ENCODE data around the gene RMND1. TPM values are rescaled to one million over a fixed set of nuclear protein-coding genes. Genes with fewer than 3 reads are reported as not detected.

The RMND1 gene
- total and polyA plus RNA-seq, 2 of the 13 experiments (the other 11 are each of a cell fraction or from before 2014, with no cell fraction given), result 34.0 to 72.5 TPM

DNA sequence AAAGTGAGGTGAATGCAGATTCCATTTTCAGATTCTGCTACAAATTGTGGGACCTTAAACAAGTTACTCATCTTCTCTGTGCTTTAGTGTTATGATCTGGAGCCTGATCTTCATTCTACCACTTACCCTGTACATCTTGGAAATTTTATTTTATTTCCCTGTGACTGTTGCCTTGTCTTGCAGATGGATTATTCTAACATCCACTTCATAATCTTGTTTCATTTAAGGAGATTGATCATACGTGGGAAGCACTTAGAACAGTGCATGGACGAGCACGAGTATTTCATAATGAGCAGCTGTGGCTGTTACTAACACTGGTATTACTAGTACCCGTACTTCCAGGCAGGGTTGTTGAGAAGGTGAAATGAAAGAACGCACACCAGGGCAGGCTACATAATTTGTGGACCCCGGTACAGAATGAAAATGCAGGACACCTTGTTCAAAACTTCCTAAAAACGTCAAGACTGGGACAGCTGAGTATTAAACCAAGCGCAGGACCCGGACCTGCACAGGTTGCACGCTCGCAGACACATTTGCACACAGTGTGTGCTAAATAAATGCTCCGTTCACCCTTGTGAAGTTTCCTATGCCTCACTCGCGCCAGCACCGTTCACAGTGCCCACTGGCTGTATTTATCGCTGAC lies 41.4 kb upstream of the RMND1 start (continued):
- no peak for TF ChIP-seq HOXA7 (CRISPR knock-in tag; IDR thresholded peaks at IDR 0.05)
- no peak for TF ChIP-seq ZNF816 (CRISPR knock-in tag; IDR thresholded peaks at IDR 0.05; ENCODE audit: borderline replicate concordance)
- TF ChIP-seq ZNF616 (CRISPR knock-in tag; IDR thresholded peaks at IDR 0.05; ENCODE audit: low read depth), result no peak
- 0 out of 2 replicates have a peak, but pooled peaks have one; percentile 35 for TF ChIP-seq ZSCAN31 (CRISPR knock-in tag; IDR thresholded peaks at IDR 0.05; ENCODE audit: low read depth)
- no peak for TF ChIP-seq NR2F6 (IDR thresholded peaks at IDR 0.05)
- no peak for TF ChIP-seq NR2F6 (CRISPR knock-in tag; IDR thresholded peaks at IDR 0.05)
- TF ChIP-seq, protein P1, sequence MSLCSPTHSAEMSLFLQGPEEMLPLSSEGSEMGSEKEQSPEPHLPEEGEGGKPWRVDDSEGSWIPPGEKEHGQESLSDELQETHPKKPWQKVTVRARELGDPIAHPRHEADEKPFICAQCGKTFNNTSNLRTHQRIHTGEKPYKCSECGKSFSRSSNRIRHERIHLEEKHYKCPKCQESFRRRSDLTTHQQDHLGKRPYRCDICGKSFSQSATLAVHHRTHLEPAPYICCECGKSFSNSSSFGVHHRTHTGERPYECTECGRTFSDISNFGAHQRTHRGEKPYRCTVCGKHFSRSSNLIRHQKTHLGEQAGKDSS (CRISPR knock-in tag; IDR thresholded peaks at IDR 0.05; ENCODE audit: borderline replicate concordance, low read depth), result no peak
- TF ChIP-seq ZNF317 (CRISPR knock-in tag; IDR thresholded peaks at IDR 0.05), result no peak
- TF ChIP-seq CHD2 (IDR thresholded peaks at IDR 0.05; ENCODE audit: low read depth, low read length), result no peak
- no peak for TF ChIP-seq HOXD1 (CRISPR knock-in tag; IDR thresholded peaks at IDR 0.05)
- 0 out of 2 replicates have a peak, but pooled peaks have one; percentile 25 for TF ChIP-seq ZNF329 (CRISPR knock-in tag; IDR thresholded peaks at IDR 0.05; ENCODE audit: low read depth)
- TF ChIP-seq ZC3H4 (CRISPR knock-in tag; IDR thresholded peaks at IDR 0.05; ENCODE audit: borderline replicate concordance), result no peak
- no peak; the same call in 1 of the 2 replicates for TF ChIP-seq ZNF777 (CRISPR knock-in tag; IDR thresholded peaks at IDR 0.05)
- no peak for TF ChIP-seq KLF16 (CRISPR knock-in tag; IDR thresholded peaks at IDR 0.05)
- no peak for TF ChIP-seq NCOA1 (CRISPR knock-in tag; IDR thresholded peaks at IDR 0.05)
- TF ChIP-seq, protein P2, sequence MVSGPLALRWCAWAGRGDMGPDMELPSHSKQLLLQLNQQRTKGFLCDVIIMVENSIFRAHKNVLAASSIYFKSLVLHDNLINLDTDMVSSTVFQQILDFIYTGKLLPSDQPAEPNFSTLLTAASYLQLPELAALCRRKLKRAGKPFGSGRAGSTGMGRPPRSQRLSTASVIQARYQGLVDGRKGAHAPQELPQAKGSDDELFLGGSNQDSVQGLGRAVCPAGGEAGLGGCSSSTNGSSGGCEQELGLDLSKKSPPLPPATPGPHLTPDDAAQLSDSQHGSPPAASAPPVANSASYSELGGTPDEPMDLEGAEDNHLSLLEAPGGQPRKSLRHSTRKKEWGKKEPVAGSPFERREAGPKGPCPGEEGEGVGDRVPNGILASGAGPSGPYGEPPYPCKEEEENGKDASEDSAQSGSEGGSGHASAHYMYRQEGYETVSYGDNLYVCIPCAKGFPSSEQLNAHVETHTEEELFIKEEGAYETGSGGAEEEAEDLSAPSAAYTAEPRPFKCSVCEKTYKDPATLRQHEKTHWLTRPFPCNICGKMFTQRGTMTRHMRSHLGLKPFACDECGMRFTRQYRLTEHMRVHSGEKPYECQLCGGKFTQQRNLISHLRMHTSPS (CRISPR knock-in tag; IDR thresholded peaks at IDR 0.05; ENCODE audit: low read depth), result no peak
- no peak for TF ChIP-seq ZFP90 (CRISPR knock-in tag; IDR thresholded peaks at IDR 0.05; ENCODE audit: borderline replicate concordance)
- TF ChIP-seq FOXO1 (CRISPR knock-in tag; IDR thresholded peaks at IDR 0.05), result no peak
- TF ChIP-seq, protein P3, sequence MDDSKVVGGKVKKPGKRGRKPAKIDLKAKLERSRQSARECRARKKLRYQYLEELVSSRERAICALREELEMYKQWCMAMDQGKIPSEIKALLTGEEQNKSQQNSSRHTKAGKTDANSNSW (CRISPR knock-in tag; IDR thresholded peaks at IDR 0.05; ENCODE audit: borderline replicate concordance), result no peak
- TF ChIP-seq, protein P4, sequence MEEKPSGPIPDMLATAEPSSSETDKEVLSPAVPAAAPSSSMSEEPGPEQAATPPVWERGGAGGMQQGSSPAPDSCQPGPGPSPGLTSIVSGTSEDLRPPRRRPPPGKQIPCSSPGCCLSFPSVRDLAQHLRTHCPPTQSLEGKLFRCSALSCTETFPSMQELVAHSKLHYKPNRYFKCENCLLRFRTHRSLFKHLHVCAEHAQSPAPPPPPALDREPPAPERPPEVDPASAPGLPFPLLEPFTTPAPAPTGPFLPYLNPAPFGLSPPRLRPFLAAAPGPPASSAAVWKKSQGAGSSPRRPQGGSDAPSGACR (CRISPR knock-in tag; IDR thresholded peaks at IDR 0.05), result no peak
- TF ChIP-seq SOX6 (IDR thresholded peaks at IDR 0.05), result no peak
- TF ChIP-seq SOX6 (CRISPR knock-in tag; IDR thresholded peaks at IDR 0.05), result no peak
- no peak for TF ChIP-seq ZKSCAN1 (IDR thresholded peaks at IDR 0.05; ENCODE audit: low read length)
- TF ChIP-seq, protein P5, sequence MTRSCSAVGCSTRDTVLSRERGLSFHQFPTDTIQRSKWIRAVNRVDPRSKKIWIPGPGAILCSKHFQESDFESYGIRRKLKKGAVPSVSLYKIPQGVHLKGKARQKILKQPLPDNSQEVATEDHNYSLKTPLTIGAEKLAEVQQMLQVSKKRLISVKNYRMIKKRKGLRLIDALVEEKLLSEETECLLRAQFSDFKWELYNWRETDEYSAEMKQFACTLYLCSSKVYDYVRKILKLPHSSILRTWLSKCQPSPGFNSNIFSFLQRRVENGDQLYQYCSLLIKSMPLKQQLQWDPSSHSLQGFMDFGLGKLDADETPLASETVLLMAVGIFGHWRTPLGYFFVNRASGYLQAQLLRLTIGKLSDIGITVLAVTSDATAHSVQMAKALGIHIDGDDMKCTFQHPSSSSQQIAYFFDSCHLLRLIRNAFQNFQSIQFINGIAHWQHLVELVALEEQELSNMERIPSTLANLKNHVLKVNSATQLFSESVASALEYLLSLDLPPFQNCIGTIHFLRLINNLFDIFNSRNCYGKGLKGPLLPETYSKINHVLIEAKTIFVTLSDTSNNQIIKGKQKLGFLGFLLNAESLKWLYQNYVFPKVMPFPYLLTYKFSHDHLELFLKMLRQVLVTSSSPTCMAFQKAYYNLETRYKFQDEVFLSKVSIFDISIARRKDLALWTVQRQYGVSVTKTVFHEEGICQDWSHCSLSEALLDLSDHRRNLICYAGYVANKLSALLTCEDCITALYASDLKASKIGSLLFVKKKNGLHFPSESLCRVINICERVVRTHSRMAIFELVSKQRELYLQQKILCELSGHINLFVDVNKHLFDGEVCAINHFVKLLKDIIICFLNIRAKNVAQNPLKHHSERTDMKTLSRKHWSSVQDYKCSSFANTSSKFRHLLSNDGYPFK (CRISPR knock-in tag; IDR thresholded peaks at IDR 0.05; ENCODE audit: borderline replicate concordance), result no peak
- TF ChIP-seq ZNF30 (CRISPR knock-in tag; IDR thresholded peaks at IDR 0.05), result no peak
- TF ChIP-seq EHMT2 (IDR thresholded peaks at IDR 0.05; ENCODE audit: borderline replicate concordance, low read depth, low read length), result no peak

Data from HepG2 (cell line).